Thyroid gland (tissue), 4 donors: ENCODE data around the gene DNAAF5.

Experiments
- POLR2A ChIP-seq, 2 donors: fragments of 450-650 bp; IDR thresholded peaks; one replicate each; pipeline ENCODE4 v1.6.1; 2017; ENCODE audit warnings: antibody characterized with exemption in 2 of 2, mild to moderate bottlenecking in 2 of 2, moderate library complexity in 1 of 2
- TF ChIP-seq, protein P1 (sequence below), 6 experiments: fragments of 200-600 bp in 3 of 6; fragments of 450-650 bp in 3 of 6; sonication (generic) in 3 of 6; IDR thresholded peaks; one replicate each; pipeline ENCODE4 v1.5.1; 2016 to 2019; ENCODE audit warnings: antibody characterized with exemption in 6 of 6, mild to moderate bottlenecking in 2 of 6, inconsistent platforms in 1 of 6, moderate library complexity in 1 of 6

DNA sequence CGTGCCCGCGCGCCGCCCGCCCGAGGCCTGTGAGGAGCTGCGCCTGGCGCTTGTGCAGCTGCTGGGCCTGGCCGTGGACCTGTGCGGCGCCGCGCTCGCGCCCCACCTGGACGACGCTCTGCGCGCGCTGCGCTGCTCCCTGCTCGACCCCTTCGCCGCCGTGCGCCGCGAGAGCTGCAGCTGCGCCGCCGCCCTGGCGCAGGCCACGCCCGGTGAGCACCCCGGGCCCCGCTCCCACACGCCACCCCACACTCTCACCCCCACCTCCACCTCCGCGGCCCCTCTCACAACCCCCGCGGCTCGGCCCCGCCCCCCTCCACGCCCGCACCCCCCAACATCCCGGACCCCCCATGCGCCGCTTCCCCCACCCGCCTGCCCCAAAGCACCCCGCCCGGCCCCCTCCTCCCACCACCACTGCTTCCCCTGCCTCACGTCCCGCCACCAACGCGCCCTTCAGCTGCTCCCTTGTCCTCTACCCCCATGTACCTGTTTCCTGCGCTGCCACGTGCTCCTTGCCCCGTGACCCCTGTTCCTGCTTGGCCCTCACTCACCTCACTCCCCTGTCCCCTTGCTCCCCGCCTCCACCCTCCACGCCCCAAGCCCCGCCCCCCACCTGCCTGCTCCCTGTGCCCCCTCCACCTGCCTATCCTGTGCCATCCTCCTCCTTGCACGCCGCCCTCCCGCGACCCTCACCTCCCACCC is 756 bp downstream of the DNAAF5 start, which contains the start of gene PRKAR1B:
- TF ChIP-seq, protein P1, sequence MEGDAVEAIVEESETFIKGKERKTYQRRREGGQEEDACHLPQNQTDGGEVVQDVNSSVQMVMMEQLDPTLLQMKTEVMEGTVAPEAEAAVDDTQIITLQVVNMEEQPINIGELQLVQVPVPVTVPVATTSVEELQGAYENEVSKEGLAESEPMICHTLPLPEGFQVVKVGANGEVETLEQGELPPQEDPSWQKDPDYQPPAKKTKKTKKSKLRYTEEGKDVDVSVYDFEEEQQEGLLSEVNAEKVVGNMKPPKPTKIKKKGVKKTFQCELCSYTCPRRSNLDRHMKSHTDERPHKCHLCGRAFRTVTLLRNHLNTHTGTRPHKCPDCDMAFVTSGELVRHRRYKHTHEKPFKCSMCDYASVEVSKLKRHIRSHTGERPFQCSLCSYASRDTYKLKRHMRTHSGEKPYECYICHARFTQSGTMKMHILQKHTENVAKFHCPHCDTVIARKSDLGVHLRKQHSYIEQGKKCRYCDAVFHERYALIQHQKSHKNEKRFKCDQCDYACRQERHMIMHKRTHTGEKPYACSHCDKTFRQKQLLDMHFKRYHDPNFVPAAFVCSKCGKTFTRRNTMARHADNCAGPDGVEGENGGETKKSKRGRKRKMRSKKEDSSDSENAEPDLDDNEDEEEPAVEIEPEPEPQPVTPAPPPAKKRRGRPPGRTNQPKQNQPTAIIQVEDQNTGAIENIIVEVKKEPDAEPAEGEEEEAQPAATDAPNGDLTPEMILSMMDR (IDR thresholded peaks at IDR 0.05) = no peak
- TF ChIP-seq POLR2A (IDR thresholded peaks at IDR 0.05) = no peak
